GM21381 (cell line): ENCODE measurements around the gene UNKL.

ENCODE experiments used
- ATAC-seq: cut with Tn5 transposase; IDR thresholded peaks from one replicate; pipeline ENCODE4 v1.9.1; 2021; ENCODE audit warnings: mild to moderate bottlenecking, moderate library complexity; ENCODE audit not compliant: unreplicated experiment

Gene UNKL

DNA sequence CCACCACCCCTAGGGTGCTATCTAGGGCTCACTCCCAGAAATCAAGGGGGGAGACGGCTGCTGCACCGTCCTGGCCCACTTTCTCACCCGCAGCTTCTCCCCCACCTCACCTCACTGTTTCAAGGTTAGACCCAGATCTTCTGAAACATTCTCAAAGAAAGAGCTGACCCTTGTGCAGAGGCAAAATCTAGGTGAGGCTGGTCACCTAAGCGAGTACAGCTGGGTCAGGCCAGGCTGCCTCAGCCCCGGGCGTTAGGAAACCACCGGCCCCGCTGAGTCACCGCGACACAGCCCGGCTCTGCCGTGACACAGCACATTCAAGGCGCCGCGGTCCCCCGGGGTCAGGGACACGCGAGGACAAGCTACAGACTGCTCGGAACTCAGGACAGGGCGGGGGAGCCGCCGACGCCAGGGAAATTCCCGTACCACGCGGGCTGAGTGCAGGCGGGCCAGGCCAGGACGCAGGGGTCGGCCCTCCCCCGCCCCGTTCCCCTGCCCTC lies 35.6 kb downstream of the UNKL start:
- peak; percentile 42 for ATAC-seq

DNA sequence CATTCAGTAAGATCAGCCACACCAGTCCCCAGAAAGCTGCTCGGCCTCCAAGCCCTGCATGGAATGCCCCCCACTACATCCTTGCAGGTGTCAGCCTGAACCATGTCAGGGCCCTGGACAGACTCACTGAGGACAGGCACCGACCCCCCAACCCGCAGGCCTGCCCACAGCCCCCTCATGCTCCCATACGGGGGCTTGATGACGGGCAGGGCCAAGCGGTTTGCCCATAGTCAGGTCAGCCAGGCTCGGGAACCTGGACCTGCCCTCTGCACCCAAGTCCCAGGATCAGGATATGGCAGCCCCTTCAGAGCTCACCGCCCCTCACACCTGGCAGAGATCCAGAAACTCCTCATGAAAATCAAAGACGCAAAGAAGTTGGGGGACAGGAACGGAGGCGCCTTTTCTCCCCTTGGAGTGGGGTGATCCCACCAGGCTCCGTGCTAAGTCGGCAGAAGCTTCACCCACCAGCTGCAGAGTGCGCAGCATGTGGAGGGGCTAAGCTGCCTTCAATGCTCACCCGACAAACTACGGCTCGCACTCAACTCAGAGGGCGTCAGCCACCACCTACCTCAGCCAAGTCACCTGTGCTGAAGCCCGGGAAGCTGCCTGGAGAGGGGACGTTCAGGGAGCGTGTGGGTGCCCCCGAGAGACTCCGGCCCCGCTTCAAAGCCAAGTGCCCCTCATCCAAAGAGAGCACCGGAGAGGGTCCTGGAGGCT lies 36.3 kb downstream of the UNKL start:
- no peak for ATAC-seq

DNA sequence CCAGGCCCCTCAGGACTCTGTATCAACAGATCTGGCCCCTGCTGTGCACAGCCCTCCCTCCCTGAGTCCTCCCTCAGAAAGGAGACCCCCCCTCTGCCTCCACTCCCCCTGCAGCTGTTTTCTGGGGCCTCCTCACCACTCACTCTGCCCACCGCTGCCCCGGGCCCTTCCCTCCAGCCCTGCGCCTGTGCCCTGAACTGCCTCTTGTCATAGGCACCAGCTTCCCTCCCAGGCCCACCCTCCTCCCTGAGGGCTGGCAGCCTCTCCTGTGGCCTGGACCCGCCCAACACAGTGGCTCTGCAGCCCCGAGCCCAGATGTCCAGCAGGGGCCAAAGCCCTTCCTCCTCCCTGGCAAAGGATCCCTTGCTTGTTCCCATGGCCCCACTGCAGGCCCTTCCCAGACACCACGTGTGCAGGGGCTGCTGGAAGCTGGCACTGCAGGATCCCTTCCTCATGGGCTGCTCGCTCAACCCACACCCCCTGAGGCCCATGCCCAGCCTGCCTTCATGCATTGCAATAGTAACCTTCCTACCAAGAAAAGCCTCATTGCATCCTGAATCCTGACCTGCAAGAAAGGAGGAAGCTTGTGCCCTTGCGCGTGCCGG lies 37.0 kb downstream of the UNKL start:
- ATAC-seq, result no peak

DNA sequence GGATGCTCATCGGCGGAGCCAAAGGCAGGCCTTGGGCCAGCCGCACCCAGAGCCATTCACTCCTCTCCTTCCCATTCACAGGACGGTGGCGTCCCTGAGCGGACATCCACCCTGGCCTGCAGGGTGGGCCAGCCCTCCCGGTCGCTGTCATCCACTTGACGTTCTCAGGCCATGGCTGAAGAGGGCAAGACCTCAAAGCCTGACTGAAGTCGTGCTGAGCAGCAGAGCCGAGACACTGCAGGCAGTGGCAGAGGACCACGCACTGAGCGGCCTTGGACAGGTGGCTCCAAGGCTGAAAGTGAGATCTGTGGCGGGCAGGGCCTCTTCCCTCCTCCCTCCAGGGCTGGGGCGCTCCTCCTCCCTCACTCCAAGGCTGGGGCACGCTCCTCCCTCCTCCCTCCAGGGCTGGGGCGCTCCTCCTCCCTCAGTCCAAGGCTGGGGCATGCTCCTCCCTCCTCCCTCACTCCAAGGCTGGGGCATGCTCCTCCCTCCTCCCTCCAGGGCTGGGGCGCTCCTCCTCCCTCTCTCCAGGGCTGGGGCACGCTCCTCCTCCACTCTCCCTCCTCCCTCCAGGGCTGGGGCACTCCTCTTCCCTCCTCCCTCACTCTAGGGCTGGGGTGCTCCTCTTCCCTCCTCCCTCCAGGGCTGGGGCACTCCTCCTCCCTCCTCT lies 38.6 kb downstream of the UNKL start:
- no peak for ATAC-seq

DNA sequence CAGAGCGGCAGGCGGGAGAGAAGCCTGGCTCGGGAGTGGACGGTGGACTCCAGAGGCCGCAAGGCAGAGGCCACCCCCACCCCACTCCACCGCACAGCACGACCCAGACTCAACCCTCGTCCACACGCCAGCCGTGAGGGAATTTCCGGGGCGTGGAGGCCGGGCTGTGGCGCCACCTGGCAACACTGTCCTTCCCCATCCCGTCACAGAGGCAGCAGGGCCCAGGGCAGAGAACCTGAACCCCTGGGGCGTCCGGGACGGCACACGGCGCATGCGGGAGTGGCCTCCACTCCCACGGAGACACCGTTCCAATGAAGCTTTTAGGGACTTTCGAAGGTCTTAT lies 39.2 kb downstream of the UNKL start:
- no peak for ATAC-seq

DNA sequence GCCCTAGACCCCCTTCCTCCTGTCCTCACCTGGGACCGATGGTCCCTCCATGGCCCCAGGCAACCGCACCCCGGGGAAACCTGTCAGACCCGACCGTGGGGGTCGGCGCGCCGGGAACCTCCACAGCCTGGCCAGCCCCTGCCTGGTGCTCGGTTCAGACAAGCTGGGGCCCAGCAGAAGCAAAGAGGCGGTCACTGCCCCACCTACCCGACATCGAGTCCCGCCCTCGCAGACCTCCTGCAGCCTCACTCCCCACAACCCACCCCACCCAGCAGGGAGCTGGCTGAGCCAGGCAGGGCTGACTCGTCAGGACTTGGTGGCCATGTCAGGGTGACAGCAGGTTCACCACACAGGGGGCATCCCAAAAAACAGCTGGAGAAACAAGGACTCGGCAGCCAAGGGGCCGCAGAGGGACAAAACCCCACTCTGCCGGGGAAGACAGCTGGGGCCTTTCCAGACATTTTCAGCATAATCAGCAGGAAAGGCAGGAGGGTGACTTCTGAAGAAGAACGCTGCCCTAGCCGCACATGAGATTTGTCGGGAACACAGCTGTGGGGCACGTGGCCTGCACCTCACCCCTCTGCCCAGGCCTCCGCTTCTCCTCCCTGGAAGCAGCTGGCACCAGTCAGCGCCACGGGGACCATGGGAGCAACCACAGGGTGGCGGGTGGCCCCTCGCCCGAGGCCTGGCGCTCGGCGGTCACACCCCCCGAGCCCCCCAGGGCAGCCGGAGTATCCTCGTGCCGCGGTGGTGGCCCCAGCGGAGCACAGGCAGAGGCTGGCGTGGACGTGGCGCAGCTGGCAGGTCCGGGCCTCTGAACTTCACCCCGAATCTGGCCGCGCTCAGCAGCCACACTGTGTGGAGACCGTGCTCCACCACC lies 39.8 kb downstream of the UNKL start:
- no peak for ATAC-seq

DNA sequence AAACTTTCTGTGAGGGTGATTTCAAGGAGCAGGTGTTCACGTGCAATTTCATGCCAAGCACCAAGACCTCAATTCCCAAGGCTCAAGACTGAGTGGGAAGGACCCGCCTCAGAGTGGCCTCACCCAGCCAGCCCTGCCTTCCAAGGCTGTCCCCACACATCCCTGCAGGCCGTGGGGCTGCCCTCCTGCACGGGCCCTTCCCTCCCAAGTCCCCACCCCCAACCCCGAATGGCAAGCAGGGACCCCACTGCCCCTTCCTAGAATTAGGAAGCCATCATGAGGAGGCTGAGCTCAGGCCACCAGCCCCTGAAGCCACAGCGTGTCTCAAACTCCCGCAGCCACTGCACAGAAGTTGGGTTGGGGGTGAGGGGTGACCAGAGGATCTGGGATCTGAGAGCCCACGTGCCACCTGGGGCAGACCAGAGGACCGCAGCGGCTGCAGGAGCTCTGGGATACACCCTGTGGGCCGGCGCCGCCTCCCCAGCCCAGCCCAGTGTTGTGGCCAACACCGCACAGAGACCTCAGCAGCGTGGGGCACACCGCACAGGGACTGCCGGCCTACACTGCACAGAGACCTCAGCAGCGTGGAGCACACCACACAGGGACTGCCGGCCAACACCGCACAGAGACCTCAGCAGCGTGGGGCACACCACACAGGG lies 42.1 kb downstream of the UNKL start:
- ATAC-seq, result no peak

DNA sequence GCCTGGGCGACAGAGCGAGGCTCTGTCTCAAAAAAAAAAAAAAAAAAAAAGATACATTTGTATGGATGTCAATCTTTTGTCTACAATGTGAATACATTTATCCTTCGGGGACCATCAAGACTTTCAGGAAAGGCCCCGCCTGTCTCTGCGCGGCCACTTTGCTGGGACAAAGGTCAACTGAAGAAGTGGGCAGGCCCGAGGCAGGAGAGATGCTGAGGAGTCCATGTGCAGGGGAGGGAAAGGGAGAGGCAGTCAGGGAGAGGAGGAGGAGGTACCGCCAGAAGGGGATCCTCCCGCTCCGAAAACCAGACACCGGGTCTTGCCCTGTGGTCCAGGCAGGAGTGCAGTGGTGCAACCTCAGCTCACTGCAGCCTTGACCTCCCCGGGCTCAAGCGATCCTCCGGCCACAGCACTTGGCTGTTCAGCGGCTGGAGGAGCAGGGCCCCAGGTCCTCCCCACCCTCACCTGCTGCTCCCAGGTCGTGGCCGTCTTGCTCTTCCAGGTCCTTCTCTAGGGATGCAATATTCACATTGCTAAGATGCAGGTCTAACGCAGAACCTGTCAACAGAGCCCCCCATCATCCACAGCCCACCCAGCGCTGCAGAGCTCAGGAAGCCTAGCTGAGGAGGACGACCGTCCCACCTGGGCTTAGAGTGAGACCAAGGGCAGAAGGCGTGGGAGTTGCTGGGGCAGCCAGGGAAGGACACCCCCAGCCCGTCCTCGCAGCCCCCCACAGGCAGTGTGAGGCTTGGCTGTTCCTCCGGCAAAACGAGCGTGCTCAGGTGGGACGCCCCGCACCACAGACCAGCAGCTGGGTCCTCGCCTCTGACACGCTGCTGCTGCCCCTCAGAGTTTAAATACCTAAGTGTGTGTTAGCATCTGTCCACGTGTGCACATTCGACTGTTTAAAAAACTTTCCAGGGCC lies 43.2 kb downstream of the UNKL start:
- no peak for ATAC-seq

DNA sequence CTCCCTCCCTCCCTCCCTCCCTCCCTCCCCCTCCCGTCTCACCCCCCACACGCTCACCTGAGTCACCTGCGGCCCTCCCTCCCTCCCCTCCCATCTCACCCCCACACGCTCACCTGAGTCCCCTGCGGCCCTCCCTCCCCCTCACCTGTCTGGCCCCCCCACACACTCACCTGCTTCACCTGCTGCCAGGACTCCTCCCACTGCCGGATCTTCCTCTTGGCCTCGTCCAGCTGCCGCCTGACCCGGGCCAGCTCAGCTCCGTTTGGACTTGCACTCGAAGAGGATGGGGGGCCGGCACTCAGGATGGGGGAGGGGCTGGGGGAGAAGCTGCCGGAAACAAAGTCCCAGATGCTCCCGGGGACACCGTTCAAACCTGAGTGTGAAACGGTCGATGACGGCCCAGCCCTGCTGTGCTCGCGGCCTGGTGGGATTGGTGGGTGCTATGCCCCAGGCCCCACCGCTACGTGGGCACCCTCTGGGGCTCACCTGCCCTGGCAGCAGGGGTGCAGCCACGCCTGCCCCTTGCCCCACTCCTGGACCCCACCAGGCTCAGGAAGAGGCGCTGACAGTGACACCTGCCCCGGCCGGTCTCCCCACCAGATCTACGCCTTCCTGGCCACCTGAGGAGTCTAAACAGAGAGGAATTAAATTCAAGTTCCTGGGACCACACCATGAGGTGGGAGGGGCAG lies 46.9 kb downstream of the UNKL start:
- no peak for ATAC-seq

DNA sequence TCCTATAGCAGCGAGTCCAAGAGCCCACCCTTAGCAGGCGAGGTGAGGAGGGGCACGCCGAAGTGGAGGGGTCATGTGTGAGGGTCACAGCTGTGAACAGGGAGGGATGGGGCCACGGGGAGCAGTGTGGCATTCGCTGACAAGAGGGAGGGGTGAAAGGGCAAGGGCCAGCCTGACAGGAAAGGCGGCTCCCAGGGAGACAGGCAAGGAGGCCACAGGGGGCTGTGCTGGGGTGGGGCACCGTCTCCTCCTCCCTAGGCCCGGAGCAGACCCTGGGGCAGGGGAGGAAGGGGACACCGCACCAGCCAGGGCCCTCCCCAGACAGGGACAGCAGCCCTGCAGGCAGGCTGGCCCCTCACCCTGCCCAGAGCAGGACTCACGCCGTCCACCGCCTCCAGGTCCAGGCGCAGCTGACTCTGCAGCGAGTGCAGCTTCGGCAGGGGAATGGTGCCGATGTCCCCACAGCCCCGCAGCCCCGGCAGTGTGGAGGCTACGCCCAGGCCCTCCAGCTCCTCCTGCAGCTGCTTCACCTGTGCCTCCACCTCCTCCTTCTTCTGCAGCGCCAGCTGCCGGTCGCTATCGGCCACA lies 47.7 kb downstream of the UNKL start:
- ATAC-seq, result no peak

DNA sequence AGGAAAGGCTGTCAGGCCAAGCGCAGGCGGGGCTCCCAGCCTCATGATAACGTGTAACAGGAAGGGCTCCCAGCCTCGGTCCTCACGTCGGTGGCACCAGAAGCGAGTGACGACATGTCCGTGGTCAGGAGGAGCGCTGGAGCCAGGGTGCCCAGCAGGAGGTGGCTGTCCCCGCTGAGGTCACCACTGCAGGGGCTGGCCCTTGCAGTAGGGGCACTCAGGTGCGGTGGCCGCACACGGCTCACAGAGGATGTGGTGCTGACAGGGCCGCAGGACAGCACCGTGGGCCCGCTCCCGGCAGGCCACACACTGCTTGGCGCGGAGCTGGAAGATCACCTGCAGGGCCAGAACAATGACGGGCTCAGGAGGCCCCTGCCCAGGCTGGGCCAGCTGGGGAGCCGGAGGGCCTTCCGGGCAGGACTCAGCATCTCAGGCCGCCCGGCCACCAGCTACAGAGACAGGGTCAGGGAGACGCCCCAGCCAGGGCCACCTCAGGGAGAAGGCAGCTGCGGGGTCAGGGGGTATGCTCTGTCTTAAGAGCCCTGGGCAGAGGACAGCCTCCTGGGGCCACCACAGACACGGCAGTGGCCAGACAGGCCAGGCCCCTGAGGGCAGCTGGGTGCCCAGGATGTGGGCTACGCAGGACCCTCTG lies 48.3 kb downstream of the UNKL start:
- no peak for ATAC-seq

DNA sequence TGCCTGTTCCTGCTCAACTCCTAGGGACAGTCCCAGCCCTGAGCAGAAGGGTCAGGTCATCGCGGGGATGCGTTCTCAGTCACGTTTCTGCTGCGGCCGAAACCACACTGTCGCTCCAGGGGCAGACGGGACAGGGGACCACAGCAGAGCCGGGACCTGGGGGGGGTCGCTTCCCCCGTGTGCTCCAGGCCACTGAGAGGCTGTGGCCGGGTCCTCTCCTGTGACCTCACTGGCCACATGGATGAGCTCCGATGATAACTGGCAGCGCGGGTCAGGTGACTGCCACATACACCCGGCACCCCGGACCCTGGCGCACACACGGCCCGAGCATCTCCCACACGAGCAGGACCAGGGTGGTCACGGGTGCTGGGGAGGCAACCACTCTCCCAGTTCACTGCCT lies 50.0 kb downstream of the UNKL start:
- no peak for ATAC-seq

DNA sequence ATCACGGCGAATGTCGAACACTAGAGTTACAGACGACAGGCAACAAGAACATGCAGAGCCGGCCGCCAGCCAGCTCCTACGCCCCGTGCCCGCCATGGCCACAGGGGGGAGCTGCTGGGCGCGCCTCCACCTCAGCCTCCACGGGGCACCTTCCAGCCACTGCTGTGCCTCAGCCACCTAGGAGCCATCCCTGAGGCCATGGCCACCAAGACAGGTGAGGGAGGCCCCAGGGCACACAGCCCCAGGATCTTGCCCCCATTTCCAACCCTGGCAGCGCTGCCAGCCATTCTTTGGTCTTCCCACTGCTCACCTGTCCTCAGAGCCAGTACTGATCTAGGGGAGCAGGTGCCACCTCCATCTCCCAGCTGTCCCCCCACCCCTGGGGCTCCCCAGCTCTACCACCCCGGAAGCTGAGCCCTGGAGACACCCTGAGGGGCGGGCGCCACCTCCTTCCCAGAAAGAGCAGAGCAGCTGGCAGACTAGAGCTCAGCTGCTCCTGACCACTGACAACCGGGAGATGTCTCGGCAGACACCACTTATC lies 50.9 kb downstream of the UNKL start:
- no peak for ATAC-seq

DNA sequence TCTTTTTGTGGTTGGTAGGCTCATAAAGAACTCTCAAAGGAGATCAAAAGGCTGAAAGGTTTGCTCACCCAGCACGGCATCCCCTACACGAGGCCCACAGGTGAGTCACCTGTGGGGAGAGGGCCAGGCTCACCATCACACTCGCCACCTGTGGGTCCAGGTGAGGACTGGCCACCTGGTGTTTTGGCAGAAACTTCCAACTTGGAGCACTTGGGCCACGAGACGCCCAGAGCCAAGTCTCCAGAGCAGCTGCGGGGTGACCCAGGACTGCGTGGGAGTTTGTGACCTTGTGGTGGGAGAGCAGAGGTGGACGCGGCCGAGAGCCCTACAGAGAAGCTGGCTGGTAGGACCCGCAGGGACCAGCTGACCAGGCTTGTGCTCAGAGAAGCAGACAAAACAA lies 51.7 kb downstream of the UNKL start:
- no peak for ATAC-seq

DNA sequence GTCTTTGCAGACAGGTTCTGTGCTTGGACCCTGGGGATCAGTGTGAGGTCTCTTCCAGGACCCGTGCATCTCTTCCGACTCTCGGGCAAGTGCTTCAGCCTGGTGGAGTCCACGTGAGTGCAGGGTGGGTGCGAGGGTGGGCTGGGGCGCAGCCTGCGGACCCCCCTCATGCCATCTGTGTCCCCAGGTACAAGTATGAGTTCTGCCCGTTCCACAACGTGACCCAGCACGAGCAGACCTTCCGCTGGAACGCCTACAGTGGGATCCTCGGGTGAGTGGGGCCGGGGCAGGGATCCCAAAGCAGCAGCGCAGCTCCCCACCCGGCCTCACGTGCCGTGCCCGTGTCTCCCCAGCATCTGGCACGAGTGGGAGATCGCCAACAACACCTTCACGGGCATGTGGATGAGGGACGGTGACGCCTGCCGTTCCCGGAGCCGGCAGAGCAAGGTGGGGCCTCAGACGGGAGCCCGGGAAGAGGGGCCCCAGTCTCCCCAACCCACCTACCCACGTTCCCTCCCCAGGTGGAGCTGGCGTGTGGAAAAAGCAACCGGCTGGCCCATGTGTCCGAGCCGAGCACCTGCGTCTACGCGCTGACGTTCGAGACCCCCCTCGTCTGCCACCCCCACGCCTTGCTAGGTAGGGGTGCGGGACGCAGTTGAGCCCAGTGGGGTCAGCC lies 52.7 kb downstream of the UNKL start:
- ATAC-seq, result no peak

DNA sequence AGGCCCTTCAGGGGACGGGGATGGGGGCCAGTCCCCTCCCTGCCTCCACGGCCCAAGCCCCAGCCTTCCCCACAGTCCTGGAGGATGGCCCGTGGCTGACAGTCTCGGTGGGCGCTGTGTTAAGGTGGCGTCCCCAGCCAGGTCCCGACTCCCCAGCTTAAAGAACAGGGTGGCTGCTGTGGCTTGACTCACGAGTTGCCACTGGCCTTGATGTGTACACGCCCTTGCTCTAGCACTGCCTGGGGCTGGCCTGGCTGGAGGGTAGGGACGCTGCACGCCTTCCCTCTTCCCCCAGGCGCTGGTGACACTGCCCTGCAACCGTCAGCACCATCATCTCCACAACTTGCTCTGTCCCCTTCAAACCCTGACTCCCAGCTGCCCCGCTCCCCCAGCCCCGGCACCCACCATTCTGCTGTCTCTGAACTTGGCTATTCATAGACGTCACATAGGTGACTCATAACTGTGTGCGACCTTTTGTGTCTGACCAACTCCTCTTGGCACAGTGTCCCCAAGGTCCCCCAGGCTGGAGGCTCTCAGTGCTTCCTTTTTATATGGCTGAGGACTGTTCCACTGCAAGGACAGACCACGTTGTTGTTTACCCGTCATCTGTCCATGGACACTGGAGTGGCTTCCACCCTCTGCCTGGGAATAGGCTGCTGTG lies 56.5 kb downstream of the UNKL start:
- ATAC-seq, result no peak
